GM12873 (cell line): Measurements from ENCODE around the gene DPH6.

Experiments
- TF ChIP-seq, protein P1 (sequence below): IDR thresholded peaks from 2 replicates; pipeline ENCODE4 v1.5.1; 2012; ENCODE audit warnings: low read depth, mild to moderate bottlenecking, moderate library complexity, low read length, control low read depth; ENCODE audit not compliant: insufficient read depth; ENCODE audit errors: missing control alignments

Gene DPH6

DNA sequence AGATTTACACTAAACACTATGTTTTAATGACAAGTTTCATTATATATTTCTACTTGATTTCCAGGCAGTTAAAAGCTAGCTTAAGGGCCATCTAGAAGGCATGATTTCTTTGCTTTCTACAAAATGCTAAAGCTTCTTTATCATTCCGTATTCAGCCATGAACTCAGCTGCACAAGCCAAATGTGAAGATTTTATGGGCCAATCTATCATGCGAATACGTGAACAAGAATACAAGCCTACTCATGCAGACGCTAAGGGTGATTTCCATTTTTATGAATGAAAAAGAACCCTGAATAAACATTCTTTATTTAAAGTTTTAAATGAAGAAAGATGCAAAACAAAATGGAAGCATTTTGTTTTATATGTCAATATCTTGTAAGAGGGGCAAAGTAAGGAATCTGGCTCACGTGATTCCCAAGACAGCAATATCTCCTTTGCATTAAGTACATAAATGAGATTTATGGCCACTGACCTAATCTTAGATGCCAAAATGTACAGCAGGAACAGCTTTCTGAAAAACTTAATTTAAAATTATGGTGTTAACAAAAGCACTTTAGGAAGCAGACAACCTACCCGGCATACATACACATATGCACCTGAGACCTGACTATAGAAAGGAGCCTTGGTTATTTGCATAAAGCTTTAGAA lies 215.8 kb downstream of the DPH6 start:
- TF ChIP-seq, protein P1, sequence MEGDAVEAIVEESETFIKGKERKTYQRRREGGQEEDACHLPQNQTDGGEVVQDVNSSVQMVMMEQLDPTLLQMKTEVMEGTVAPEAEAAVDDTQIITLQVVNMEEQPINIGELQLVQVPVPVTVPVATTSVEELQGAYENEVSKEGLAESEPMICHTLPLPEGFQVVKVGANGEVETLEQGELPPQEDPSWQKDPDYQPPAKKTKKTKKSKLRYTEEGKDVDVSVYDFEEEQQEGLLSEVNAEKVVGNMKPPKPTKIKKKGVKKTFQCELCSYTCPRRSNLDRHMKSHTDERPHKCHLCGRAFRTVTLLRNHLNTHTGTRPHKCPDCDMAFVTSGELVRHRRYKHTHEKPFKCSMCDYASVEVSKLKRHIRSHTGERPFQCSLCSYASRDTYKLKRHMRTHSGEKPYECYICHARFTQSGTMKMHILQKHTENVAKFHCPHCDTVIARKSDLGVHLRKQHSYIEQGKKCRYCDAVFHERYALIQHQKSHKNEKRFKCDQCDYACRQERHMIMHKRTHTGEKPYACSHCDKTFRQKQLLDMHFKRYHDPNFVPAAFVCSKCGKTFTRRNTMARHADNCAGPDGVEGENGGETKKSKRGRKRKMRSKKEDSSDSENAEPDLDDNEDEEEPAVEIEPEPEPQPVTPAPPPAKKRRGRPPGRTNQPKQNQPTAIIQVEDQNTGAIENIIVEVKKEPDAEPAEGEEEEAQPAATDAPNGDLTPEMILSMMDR, result no peak

DNA sequence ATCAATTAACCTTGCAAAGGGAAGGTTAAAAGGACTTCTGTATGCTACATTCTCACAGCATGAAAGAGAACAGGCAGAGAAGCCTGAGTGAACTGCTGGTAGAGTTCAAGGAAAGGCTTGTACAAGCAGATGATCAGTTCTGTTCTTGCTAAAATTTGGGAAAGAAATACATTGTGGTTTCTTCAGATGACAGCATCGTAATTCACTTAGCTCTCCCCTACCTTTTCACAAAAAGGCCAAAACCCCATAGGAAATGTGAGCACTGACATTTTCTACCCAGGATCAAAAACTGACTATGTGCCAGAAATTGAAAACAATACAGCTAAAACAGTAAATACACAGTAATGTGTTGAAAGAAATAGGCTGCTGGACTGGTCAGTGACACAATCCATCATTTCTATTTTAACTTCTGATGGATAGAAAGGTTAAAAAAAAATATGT lies 216.4 kb downstream of the DPH6 start:
- TF ChIP-seq, protein P1, result no peak

DNA sequence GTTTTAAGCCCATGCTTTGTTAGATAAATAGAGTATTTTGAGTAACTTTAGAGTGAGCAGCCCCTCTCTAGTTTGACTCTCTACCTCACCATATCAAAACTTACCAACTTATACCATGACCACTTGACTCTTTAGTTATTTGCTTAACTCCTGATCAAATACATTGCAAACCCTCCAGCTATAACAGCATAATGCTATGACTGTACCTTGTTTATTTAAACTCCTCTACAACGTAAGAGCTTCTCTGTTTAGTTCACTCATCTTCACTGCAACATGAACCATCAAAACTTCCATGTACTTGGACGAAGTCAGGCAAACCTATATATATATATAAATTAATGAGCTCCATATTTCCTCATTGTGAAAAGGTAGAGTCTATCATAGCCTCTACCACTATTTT lies 218.2 kb downstream of the DPH6 start:
- TF ChIP-seq, protein P1, result no peak

DNA sequence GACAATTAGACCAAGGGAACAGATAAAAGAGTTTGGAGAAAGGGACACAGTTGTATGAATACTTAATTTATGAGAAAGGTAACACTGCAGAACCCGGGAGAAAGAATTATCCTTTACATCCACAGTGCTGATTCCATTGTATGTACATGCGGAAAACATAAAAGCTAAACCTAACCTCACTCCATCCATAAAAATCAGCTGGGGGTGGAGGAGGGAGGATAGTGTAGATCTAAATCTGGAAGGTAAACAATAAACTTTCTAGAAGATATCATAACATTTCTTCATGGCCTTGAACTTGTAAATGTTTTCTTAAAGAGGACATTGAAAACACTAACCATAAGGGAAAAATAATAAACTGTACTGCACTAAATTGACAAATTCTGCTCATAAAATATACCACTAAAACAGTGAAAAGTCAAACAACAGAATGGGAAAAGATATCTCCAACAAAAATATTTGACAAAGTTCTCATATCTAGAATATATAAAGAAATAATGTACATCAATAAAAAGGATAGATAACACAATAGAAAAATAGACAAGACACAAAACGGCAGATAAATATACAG lies 220.5 kb downstream of the DPH6 start:
- TF ChIP-seq, protein P1, result no peak

DNA sequence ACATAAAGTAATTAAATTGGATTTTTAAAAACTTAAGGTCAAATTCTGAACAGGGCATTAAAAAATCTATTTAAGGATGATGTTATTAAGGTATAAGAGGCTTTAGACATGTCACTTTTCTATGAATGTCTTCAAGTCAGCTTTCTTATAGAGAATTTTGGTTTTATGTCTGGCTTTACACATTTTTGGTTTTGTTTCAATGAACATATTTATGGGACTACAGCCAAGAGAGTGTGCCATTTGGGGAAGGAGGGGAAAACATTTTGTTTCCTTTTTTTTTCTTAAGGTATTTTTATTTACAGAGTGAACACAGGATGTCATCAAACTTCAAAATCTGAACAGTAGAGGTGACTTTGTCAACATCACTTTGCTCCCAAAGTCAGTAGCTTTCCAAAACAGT lies 222.8 kb downstream of the DPH6 start:
- TF ChIP-seq, protein P1, result no peak

DNA sequence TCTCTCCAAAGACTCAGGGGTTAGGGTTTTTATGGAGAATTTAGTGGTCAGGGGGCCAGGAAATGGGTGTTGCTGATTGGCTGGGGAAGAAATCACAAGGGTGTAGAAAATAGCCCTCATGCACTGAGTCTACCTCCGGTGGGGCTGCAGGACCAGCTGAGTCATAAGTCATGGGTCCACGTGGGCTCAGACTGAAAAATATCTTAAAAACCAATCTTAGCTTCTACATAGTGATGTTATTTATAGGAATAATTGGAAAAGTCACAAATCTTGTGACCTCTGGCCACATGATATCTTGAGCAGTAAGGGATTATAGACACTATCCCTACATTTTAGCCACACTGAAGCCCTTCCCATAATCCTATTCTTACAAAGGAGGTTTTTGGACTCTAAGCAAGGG lies 224.0 kb downstream of the DPH6 start:
- TF ChIP-seq, protein P1, result no peak

DNA sequence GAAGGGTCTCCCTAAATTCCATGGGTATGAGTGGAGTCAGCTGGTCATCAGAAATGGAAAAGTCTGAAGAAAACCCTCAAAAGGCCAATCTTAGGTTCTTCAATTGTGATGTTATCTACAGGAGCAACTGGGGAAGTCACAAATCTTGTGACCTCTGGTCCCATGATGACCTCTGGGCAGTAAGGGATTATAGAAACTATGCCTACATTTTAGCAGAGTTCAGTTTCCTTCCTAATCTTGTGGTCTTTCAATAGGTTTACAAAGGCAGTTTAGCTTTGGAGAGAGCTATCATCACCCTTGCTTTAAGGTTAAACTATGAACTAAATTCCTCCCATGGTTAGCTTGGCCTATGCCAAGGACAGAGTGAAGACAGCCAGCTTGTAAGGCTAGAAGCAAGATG lies 225.1 kb downstream of the DPH6 start:
- TF ChIP-seq, protein P1, result no peak
